Measurements from ENCODE around the gene F5.

The F5 gene

GRCh38 chr1:169530448-169530847 is 55.8 kb downstream of the F5 start:
- no peak for TF ChIP-seq CTCF (IDR thresholded peaks at IDR 0.05; ENCODE audit: low read depth, low read length)
- H3K4me3 ChIP-seq (replicated peaks in 1 of 2; ENCODE audit: low read depth in 2 of 2, low read length in 2 of 2), result no peak overlapping the region
- no peak for DNase-seq (ENCODE audit: low read depth in 2 of 2)

GRCh38 chr1:169529068-169529642 is 57.1 kb downstream of the F5 start:
- TF ChIP-seq CTCF (IDR thresholded peaks at IDR 0.05; ENCODE audit: low read depth, low read length), result no peak
- peak; percentile 23 to 32 for DNase-seq (ENCODE audit: low read depth in 2 of 2)
- H3K4me3 ChIP-seq (replicated peaks in 1 of 2; ENCODE audit: low read depth in 2 of 2, low read length in 2 of 2), result no peak overlapping the region

GRCh38 chr1:169528215-169529067 is 57.8 kb downstream of the F5 start:
- H3K4me3 ChIP-seq (replicated peaks in 1 of 2; ENCODE audit: low read depth in 2 of 2, low read length in 2 of 2), result no peak overlapping the region
- TF ChIP-seq CTCF (IDR thresholded peaks at IDR 0.05; ENCODE audit: low read depth, low read length), result no peak
- no peak for DNase-seq (ENCODE audit: low read depth in 2 of 2)

- no peak overlapping the region for H3K4me3 ChIP-seq (replicated peaks in 1 of 2; ENCODE audit: low read depth in 2 of 2, low read length in 2 of 2)
- peak; percentile 45 to 70 for DNase-seq (ENCODE audit: low read depth in 2 of 2)
- TF ChIP-seq CTCF (IDR thresholded peaks at IDR 0.05; ENCODE audit: low read depth, low read length), result no peak
These were observed 58.6 kb downstream of the F5 start for GRCh38 chr1:169527451-169528214.

GRCh38 chr1:169527001-169527400 is 59.3 kb downstream of the F5 start:
- no peak overlapping the region for H3K4me3 ChIP-seq (replicated peaks in 1 of 2; ENCODE audit: low read depth in 2 of 2, low read length in 2 of 2)
- no peak for TF ChIP-seq CTCF (IDR thresholded peaks at IDR 0.05; ENCODE audit: low read depth, low read length)
- DNase-seq (ENCODE audit: low read depth in 2 of 2), result no peak

GRCh38 chr1:169526120-169526832 is 60.0 kb downstream of the F5 start:
- no peak for DNase-seq (ENCODE audit: low read depth in 2 of 2)
- H3K4me3 ChIP-seq (replicated peaks in 1 of 2; ENCODE audit: low read depth in 2 of 2, low read length in 2 of 2), result no peak overlapping the region
- no peak for TF ChIP-seq CTCF (IDR thresholded peaks at IDR 0.05; ENCODE audit: low read depth, low read length)
